HepG2 (cell line): ENCODE data around the gene NTS.

Source experiments
- ARID2 ChIP-seq: sonication (generic); formaldehyde crosslinking; IDR thresholded peaks from 2 replicates; pipeline ENCODE4 v1.8.1; 2022; ENCODE audit warnings: mild to moderate bottlenecking, missing genetic modification reagents, borderline replicate concordance
- CEBPG ChIP-seq: IDR thresholded peaks from 2 replicates; pipeline ENCODE4 v1.6.1; 2016
- CTCF ChIP-seq: sonication (generic); formaldehyde crosslinking; IDR thresholded peaks from 2 replicates; pipeline ENCODE4 v1.5.0; 2020; ENCODE audit warnings: mild to moderate bottlenecking, missing genetic modification reagents, moderate library complexity
- EZH2 ChIP-seq: conservative IDR thresholded peaks from 2 replicates; pipeline ENCODE4 v1.6.1; 2012; ENCODE audit warnings: mild to moderate bottlenecking, low read depth, low read length, moderate library complexity
- NCOA5 ChIP-seq: sonication (generic); formaldehyde crosslinking; IDR thresholded peaks from 2 replicates; pipeline ENCODE4 v1.4.0; 2020; ENCODE audit warnings: missing genetic modification reagents
- NFIC ChIP-seq: IDR thresholded peaks from 2 replicates; pipeline ENCODE4 v1.6.1; 2012; ENCODE audit warnings: mild to moderate bottlenecking, low read length, inconsistent platforms
- NR1H2 ChIP-seq: sonication (generic); formaldehyde crosslinking; IDR thresholded peaks from 2 replicates; pipeline ENCODE4 v1.8.1; 2022; ENCODE audit warnings: low read depth, missing genetic modification reagents, borderline replicate concordance
- SRF ChIP-seq: IDR thresholded peaks from 2 replicates; pipeline ENCODE4 v1.6.1; 2011; ENCODE audit warnings: mild to moderate bottlenecking, low read depth, low read length, moderate library complexity

- TF ChIP-seq SRF: no peak
- TF ChIP-seq CTCF (CRISPR knock-in tag): peak; percentile 46
- TF ChIP-seq ARID2 (CRISPR knock-in tag): no peak
- TF ChIP-seq NR1H2 (CRISPR knock-in tag): no peak
- TF ChIP-seq NFIC: no peak
- TF ChIP-seq EZH2: no peak
- TF ChIP-seq NCOA5 (CRISPR knock-in tag): no peak
- TF ChIP-seq CEBPG: no peak
Measured at GRCh38 chr12:85920324-85920947, 46.3 kb downstream of the NTS start.
